KMS-11 (cell line): ENCODE results near the gene RALGPS1.

Experiments
- H2AFZ ChIP-seq: fragments of 200-600 bp; sonication (generic); 2 replicates; pipeline ENCODE4 v1.6.1; 2016; ENCODE audit warnings: antibody characterized with exemption, mixed run types, low read depth
- H3K27ac ChIP-seq: fragments of 200-600 bp; sonication (generic); 2 replicates; pipeline ENCODE4 v1.6.1; 2016; ENCODE audit warnings: mild to moderate bottlenecking, mixed run types
- H3K27me3 ChIP-seq: fragments of 200-600 bp; sonication (generic); 2 replicates; pipeline ENCODE4 v1.6.1; 2017; ENCODE audit warnings: mild to moderate bottlenecking, low read depth, mixed run types, moderate library complexity; ENCODE audit not compliant: insufficient read depth
- H3K36me3 ChIP-seq: fragments of 200-600 bp; sonication (generic); 2 replicates; pipeline ENCODE4 v1.6.1; 2017; ENCODE audit warnings: mild to moderate bottlenecking, mixed run types; ENCODE audit not compliant: insufficient read depth
- H3K4me1 ChIP-seq: fragments of 200-600 bp; sonication (generic); 2 replicates; pipeline ENCODE4 v1.6.1; 2016; ENCODE audit warnings: mild to moderate bottlenecking, low read depth, mixed run types; ENCODE audit not compliant: poor library complexity, severe bottlenecking
- H3K4me2 ChIP-seq: fragments of 200-600 bp; sonication (generic); 2 replicates; pipeline ENCODE4 v1.7.0; 2016; ENCODE audit warnings: mild to moderate bottlenecking, mixed run types
- H3K4me3 ChIP-seq: fragments of 200-600 bp; sonication (generic); IDR thresholded peaks from 2 replicates; pipeline ENCODE4 v1.6.1; 2017; ENCODE audit warnings: low read depth, low read length, mixed read lengths; ENCODE audit not compliant: insufficient read depth
- H3K79me2 ChIP-seq: fragments of 200-600 bp; sonication (generic); 2 replicates; pipeline ENCODE4 v1.6.1; 2016; ENCODE audit warnings: low read depth, mixed run types; ENCODE audit not compliant: insufficient read depth
- H3K9ac ChIP-seq: fragments of 200-600 bp; sonication (generic); 2 replicates; pipeline ENCODE4 v1.6.1; 2016; ENCODE audit warnings: mild to moderate bottlenecking, mixed run types
- H4K20me1 ChIP-seq: fragments of 200-600 bp; sonication (generic); 2 replicates; pipeline ENCODE4 v1.6.1; 2016; ENCODE audit warnings: mild to moderate bottlenecking, mixed run types; ENCODE audit not compliant: insufficient read depth
- TF ChIP-seq, protein P1 (sequence below): fragments of 200-600 bp; sonication (generic); conservative IDR thresholded peaks from 2 replicates; pipeline ENCODE4 v1.6.1; 2017; ENCODE audit warnings: low read depth, mild to moderate bottlenecking, antibody characterized with exemption, low read length, moderate library complexity, mixed read lengths

RALGPS1 gene

GRCh38 chr9:127030814-127031740 is 116.5 kb downstream of the RALGPS1 start:
- Histone ChIP-seq H2AFZ (no peak overlapping the region), H3K4me2 (no peak overlapping the region), H3K9ac (no peak overlapping the region), H3K4me3 (no peak overlapping the region), H3K4me1 (no peaks in the 10 kb centered on the region), H3K36me3 (no peaks in the 10 kb centered on the region), H3K27ac (no peak overlapping the region), H3K27me3 (no peaks in the 10 kb centered on the region), H4K20me1 (no peaks in the 10 kb centered on the region), H3K79me2 (no peaks in the 10 kb centered on the region)
- TF ChIP-seq, protein P1, sequence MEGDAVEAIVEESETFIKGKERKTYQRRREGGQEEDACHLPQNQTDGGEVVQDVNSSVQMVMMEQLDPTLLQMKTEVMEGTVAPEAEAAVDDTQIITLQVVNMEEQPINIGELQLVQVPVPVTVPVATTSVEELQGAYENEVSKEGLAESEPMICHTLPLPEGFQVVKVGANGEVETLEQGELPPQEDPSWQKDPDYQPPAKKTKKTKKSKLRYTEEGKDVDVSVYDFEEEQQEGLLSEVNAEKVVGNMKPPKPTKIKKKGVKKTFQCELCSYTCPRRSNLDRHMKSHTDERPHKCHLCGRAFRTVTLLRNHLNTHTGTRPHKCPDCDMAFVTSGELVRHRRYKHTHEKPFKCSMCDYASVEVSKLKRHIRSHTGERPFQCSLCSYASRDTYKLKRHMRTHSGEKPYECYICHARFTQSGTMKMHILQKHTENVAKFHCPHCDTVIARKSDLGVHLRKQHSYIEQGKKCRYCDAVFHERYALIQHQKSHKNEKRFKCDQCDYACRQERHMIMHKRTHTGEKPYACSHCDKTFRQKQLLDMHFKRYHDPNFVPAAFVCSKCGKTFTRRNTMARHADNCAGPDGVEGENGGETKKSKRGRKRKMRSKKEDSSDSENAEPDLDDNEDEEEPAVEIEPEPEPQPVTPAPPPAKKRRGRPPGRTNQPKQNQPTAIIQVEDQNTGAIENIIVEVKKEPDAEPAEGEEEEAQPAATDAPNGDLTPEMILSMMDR = no peak

GRCh38 chr9:127032256-127032655 is 117.7 kb downstream of the RALGPS1 start:
- Histone ChIP-seq H3K9ac (no peak overlapping the region), H3K4me1 (no peaks in the 10 kb centered on the region), H2AFZ (no peak overlapping the region), H3K36me3 (no peaks in the 10 kb centered on the region), H3K4me2 (no peak overlapping the region), H3K79me2 (no peaks in the 10 kb centered on the region), H3K27me3 (no peaks in the 10 kb centered on the region), H3K4me3 (no peak overlapping the region), H4K20me1 (no peaks in the 10 kb centered on the region), H3K27ac (no peak overlapping the region)
- TF ChIP-seq, protein P1 = no peak

- no peak overlapping the region for H2AFZ ChIP-seq
- no peaks in the 10 kb centered on the region for H3K79me2 ChIP-seq
- no peak overlapping the region for H3K27ac ChIP-seq
- H3K27me3 ChIP-seq = no peaks in the 10 kb centered on the region
- no peak overlapping the region for H3K9ac ChIP-seq
- no peaks in the 10 kb centered on the region for H4K20me1 ChIP-seq
- no peak overlapping the region for H3K4me3 ChIP-seq
- TF ChIP-seq, protein P1 = no peak
- H3K4me2 ChIP-seq = no peak overlapping the region
- H3K4me1 ChIP-seq = no peaks in the 10 kb centered on the region
- no peaks in the 10 kb centered on the region for H3K36me3 ChIP-seq
Measured at GRCh38 chr9:127033061-127033460, 118.5 kb downstream of the RALGPS1 start.

DNA sequence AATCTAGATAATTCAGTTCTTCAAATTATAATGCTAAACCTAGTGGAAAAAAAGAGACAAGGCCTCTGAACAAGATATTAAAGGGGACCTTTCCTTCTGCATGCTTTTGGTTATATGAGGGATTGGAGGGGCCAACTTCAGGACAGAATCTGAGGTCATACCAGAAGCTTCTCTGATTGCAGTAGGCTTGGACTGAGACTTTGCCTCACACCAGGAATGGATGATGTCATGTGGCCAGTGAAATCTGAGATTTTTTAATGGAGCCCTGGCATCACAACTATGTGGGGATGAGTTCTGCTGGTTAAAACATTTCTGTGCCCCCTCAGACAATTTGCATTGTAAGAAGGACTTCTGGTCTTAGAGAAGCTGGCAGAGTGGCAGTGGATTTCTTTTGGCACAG is 119.2 kb downstream of the RALGPS1 start:
- no peaks in the 10 kb centered on the region for H3K79me2 ChIP-seq
- TF ChIP-seq, protein P1 = no peak
- H3K4me3 ChIP-seq = no peak overlapping the region
- H3K9ac ChIP-seq = no peak overlapping the region
- H3K4me1 ChIP-seq = no peaks in the 10 kb centered on the region
- H3K27me3 ChIP-seq = no peaks in the 10 kb centered on the region
- no peaks in the 10 kb centered on the region for H4K20me1 ChIP-seq
- H3K27ac ChIP-seq = no peak overlapping the region
- H2AFZ ChIP-seq = no peak overlapping the region
- H3K4me2 ChIP-seq = no peak overlapping the region
- no peaks in the 10 kb centered on the region for H3K36me3 ChIP-seq
